OCI-LY3 (cell line): ENCODE data around the gene GDI1.

ENCODE experiments used
- CTCF ChIP-seq: fragments of 200-600, 300-600 bp; sonication (generic); IDR thresholded peaks from 2 replicates; pipeline ENCODE4 v1.5.1; 2014; ENCODE audit warnings: antibody characterized with exemption, low read length, low read depth
- EZH2phosphoT487 ChIP-seq: fragments of 200-600 bp; shearing (Covaris generic); IDR thresholded peaks from 2 replicates; pipeline ENCODE4 v1.6.1; 2018; ENCODE audit warnings: antibody characterized with exemption, mixed run types, low read depth

GRCh38 chrX:154436983-154437752, at the start of gene GDI1:
- TF ChIP-seq CTCF (no peak), EZH2phosphoT487 (no peak)
